GM19238 (cell line): ENCODE data around the gene HGFAC.

Experiments
- DNase-seq: peaks from one replicate; pipeline ENCODE4 v3.0.0; 2011; ENCODE audit warnings: low spot score; ENCODE audit not compliant: insufficient read length

The HGFAC gene

GRCh38 chr4:3423952-3424351, 17.8 kb upstream of the HGFAC start:
- no peak for DNase-seq

DNA sequence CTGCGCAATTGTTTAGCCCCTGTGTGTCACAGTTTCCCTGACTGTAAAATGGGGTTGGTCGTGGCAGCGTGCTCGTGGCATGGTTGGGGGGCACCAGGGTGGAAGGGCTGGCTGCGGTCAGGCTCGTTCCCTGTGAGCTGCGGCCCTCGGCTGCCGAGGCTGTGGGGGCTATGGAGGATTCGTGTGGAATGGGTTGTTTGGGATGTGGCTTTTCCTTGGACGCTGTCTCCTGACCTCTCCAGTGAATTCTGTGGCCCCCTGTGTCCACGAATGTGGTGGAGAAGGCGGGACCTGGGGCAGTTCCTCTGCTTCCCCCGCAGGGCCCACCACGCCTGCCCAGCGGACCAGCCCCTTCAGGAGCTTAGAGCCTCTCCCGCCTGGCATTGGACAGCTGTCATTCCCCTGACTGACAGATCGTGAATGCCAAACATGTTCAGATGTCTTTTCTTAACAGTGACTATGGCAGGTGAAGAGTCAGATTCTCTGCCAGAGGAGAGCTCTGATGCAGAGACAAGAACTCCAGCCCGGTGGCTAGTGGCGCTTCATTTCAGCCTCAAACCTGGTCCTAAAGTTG, 17.2 kb upstream of the HGFAC start:
- DNase-seq, result no peak

DNA sequence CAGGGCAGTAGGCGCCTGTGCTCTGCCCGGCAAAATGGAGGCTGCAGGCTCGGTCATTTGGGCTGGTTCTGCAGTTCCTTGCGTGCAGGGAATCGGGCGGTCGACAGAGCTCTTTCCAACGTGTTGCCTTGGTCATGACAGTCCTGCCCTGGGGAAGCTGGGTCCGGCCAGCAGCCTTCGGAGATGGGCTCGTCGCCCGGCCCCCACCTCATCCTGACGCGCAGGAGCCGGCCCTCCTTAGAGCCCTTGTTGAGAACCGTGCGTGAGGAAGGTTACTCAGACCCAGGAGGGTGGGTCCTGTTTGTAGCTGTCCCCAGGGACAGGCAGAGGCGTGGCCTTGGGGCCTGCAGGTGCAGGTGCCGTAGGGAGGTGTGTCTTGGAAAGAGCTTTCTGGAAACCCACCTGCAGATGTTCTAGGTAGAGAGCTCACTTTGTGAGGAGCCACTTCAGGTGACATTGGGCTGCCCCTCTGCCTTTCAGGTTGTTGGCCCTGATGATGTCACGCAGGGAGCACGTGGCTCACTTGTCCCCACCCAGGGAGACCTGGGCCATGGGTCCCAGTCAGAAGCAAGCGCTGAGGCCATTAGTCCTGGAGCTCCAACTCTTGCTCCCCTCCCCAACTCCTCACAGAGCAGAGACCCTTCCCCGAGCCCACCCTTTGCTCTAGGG, 15.2 kb upstream of the HGFAC start:
- DNase-seq, result no peak

- no peak for DNase-seq
Observed at GRCh38 chr4:3427134-3427476, 14.7 kb upstream of the HGFAC start.

- DNase-seq, result no peak
Observed at GRCh38 chr4:3427706-3428446, 13.9 kb upstream of the HGFAC start.

- no peak for DNase-seq
Observed at GRCh38 chr4:3429651-3430050, 12.1 kb upstream of the HGFAC start.

DNA sequence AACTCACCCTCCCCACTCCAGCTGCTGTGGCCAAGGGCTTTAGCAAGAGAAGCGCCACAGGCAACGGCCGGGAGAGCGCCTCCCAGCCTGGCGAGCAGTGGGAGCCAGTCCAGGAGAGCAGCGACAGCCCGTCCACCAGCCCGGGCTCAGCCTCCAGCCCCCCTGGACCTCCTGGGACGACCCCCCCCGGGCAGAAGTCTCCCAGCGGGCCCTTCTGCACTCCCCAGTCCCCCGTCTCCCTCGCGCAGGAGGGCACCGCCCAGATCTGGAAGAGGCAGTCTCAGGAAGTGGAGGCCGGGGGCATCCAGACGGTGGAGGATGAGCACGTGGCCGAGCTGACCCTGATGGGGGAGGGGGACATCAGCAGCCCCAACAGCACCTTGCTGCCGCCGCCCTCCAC, 11.2 kb upstream of the HGFAC start:
- DNase-seq, result no peak

DNA sequence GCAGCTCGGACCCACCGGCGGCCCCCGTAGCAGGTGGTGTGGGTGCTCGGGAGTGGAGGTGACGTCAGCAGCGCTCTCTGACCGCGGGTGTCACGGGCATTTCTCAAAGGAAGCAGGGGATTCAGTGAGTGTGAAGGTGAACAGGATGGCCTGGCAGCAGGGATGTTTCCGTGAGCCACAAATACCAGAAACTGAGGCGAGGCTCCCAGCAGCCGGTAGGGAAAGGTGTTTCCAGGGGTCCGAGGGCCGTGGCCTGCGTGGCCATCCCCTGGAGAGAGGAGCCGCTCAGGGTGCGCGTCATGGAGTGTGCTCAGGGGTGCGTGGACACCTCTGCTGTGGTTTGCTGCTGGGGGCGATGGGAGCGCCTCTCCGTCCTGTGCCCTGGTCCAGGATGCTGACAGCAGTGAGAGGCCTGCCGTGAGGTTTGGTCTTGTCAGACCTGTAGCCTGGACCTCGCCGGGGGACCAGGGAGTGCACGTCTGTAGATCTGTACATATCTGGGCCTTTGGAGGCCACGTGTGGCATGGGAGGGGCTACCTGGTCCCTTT, 10.2 kb upstream of the HGFAC start:
- no peak for DNase-seq

- DNase-seq, result no peak
Observed at GRCh38 chr4:3432381-3432790, 9.4 kb upstream of the HGFAC start.

GRCh38 chr4:3433138-3433869, 8.5 kb upstream of the HGFAC start:
- DNase-seq, result no peak

- no peak for DNase-seq
Observed at GRCh38 chr4:3434881-3435685, 6.7 kb upstream of the HGFAC start.

- no peak for DNase-seq
Observed at GRCh38 chr4:3435686-3435956, 6.1 kb upstream of the HGFAC start.

DNA sequence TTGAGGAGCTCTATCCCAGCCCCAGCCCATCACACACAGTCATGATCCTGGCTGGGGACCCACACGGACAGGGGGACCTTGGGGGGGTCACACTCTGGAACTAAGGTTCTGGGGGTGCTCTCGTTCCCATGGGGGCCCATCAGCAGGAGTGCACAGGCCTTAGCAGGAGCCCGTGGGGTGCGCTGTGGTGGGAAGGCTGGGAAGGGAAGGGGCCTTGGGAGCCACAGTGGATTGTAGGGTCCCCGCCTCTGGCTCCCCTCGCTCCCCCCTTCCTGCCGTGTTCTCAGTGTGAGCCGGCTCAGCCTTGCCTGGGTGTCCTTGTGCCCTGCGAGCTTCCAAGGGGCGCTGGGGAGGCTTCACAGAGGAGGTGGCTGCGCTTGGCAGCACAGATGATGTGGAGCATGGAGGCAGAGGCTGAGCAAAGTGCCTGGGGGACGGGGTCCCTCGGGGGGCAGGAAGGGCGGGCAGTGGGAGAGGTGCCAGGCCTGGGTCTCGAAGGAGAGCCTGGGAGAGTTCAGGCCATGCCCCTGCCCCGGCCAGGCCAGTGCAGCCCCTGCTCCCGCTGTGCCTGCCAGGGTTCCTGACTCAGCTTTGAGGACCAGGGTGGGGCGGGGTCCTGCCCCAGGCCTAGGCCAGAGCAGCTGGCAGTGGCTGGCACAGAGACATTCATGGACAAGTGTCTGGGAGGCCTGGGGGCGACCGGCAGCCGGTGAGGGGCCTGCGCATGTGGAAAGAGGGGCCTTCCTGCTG, 5.5 kb upstream of the HGFAC start:
- no peak for DNase-seq

- DNase-seq, result no peak
Observed at GRCh38 chr4:3436798-3437581, 4.8 kb upstream of the HGFAC start.

DNA sequence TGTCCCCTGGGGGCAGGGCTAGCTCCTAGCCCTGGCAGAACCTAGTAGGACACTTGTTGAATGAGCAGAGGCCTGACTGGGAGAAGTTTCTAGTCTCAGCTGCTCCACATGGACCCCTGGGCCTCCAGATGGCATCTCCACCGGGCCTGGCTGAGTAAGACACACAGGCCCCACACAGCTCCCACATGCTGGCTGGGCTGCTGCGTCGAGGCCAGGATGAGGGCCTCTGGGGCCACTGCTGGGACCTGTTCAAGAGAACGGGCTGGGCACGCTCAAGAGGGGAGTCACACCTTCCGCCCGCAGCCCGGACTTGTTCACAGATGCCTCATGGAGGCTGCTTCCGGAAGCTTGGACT, 4.2 kb upstream of the HGFAC start:
- no peak for DNase-seq

GRCh38 chr4:3437998-3438846, 3.5 kb upstream of the HGFAC start:
- DNase-seq, result no peak

DNA sequence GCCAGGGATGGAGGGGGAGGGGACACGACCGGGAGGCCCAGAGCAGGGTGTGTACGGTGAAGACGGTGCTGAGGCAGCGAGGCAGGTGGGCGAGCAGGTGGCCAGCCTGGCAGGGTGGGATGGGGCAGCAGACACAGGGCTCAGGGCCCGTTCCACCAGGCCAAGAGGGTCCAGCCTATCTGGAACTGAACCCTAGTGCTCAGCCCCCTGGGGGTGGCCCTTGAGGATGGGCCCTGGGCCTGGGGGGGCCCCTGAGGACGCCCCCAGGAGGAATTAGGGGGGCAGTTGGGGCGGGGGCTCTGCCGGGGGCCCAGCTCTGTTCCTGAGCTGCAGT, 3.0 kb upstream of the HGFAC start:
- DNase-seq, result no peak

- DNase-seq, result no peak
Observed at GRCh38 chr4:3439391-3439790, 2.4 kb upstream of the HGFAC start.

GRCh38 chr4:3440011-3440410, 1.8 kb upstream of the HGFAC start:
- no peak for DNase-seq
